Calu3 (cell line): ENCODE measurements around the gene SELPLG. TPM values are rescaled to one million over a fixed set of nuclear protein-coding genes. Genes with fewer than 3 reads are reported as not detected.

Source experiments
- BruUV-seq: library from RNA; stranded (reverse); fragments of 400-500 nt; replicated peaks from 2 replicates; lab custom pipeline; 2021; lab: Mats Ljungman, UMichigan
- CTCF ChIA-PET: fragments of 300-600 bp; sonication (Branson Sonifier 250); formaldehyde crosslinking; loops from one replicate; lab custom pipeline; 2022; ENCODE audit warnings: antibody characterized with exemption; lab: Charles Lee
- DNase-seq: peaks from one replicate; pipeline ENCODE4 v3.0.0; 2022
- H3K27ac Mint-ChIP-seq: one replicate; pipeline ENCODE4 v1.8.0; 2022; ENCODE audit warnings: mixed read lengths; ENCODE audit not compliant: unreplicated experiment
- H3K27me3 Mint-ChIP-seq: one replicate; pipeline ENCODE4 v1.8.0; 2022; ENCODE audit warnings: mixed read lengths; ENCODE audit not compliant: unreplicated experiment
- H3K36me3 Mint-ChIP-seq: one replicate; pipeline ENCODE4 v1.8.0; 2022; ENCODE audit warnings: mild to moderate bottlenecking, moderate library complexity, mixed read lengths; ENCODE audit not compliant: insufficient read depth, unreplicated experiment
- H3K4me1 Mint-ChIP-seq: one replicate; pipeline ENCODE4 v1.8.0; 2022; ENCODE audit warnings: mild to moderate bottlenecking, low read depth, mixed read lengths; ENCODE audit not compliant: unreplicated experiment
- H3K4me3 Mint-ChIP-seq: one replicate; pipeline ENCODE4 v1.8.0; 2022; ENCODE audit warnings: mild to moderate bottlenecking, low read depth, moderate library complexity, mixed read lengths; ENCODE audit not compliant: unreplicated experiment
- H3K9me3 Mint-ChIP-seq: one replicate; pipeline ENCODE4 v1.8.0; 2022; ENCODE audit warnings: low read depth, mixed read lengths; ENCODE audit not compliant: unreplicated experiment
- CTCF ChIP-seq: fragments of 200-600 bp; IDR thresholded peaks from one replicate; pipeline ENCODE4 v1.8.0; 2022; ENCODE audit warnings: antibody characterized with exemption; ENCODE audit not compliant: unreplicated experiment
- intact Hi-C: fragments of 100-400 bp; cut with micrococcal nuclease; formaldehyde crosslinking; loops from one replicate; pipeline ENCODE4 v1.10.0; 2022; ENCODE audit not compliant: unreplicated experiment
- total RNA-seq: library from RNA; stranded (reverse); gene quantifications from 2 replicates; pipeline ENCODE4 v1.2.3, GENCODE V29; 2022

SELPLG gene
- total RNA-seq, 1 experiment from 2014 or later = 0.76 TPM

DNA sequence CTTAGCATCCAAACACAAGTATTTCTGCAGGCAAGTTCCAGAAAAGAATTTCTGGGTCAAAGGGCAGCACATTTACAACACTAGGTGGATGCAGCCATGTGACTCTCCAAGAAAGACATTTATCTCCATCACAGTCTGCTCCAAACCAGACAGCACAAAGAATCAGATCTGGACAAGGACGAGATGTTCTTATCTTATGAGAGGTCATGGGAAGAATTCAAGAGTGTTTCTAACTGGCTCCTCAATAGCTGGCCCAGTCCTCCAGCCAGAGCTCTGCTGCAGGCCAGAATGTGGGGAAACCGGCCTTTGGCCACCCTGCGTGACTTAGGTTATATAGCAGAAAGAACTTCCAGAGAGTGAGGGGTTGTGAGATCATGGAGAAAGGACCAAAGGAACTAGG lies 53.2 kb downstream of the SELPLG start:
- no TSS peak for BruUV-seq
- CTCF ChIA-PET = interaction anchor here (1.6 kb wide), 1 partner anchor 16 kb away, joined by 3 read pairs; no protein-coding TSS in a partner anchor
- TF ChIP-seq CTCF = no peak
- H3K27me3 Mint-ChIP-seq = peaks cover 67% of the 10 kb centered on the region
- no peak overlapping the region for H3K4me3 Mint-ChIP-seq
- H3K27ac Mint-ChIP-seq = no peak overlapping the region
- intact Hi-C loops = no loop called here
- no peaks in the 10 kb centered on the region for H3K4me1 Mint-ChIP-seq
- peaks cover 2% of the 10 kb centered on the region for H3K9me3 Mint-ChIP-seq
- DNase-seq = no peak
- H3K36me3 Mint-ChIP-seq = no peaks in the 10 kb centered on the region

DNA sequence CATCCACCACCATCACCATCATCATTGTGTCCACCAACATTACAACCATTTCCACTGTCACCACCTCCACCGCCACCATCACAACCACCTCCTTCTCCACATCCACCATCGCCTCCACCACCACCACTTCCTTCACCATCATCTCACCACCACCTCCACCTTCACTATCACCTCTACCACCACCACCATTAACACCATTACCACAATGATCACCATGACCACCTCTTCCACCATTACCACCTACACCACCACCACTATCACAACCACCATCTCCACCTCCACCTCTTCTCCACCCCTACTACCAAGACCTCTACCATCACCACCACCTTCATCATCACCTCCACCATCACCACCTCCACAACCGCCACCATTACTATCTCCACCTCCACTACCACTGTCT lies 54.9 kb downstream of the SELPLG start:
- no peak for TF ChIP-seq CTCF
- Mint-ChIP-seq H3K4me1 (no peaks in the 10 kb centered on the region), H3K9me3 (peaks cover 2% of the 10 kb centered on the region), H3K27ac (no peak overlapping the region), H3K36me3 (no peaks in the 10 kb centered on the region), H3K27me3 (peaks cover 67% of the 10 kb centered on the region), H3K4me3 (no peak overlapping the region)
- no peak for DNase-seq
- intact Hi-C loops = no loop called here
- BruUV-seq = no TSS peak
- CTCF ChIA-PET = no interaction called here

DNA sequence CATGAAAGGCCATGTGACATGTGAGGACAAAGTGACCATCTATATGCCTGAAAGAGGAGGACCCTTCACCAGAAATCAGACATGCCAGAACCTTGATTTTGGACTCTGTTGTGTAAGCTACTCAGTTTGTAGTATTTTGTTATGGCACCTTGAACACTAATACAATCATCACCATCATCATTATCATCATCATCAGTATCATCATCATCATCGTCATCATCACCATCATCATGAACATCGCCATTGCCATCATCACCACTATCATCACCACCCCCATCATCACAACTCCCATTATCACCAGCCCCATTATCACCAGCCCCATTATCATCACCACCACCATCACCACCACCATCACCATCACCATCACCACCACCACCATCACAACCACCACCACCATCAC lies 55.4 kb downstream of the SELPLG start:
- Mint-ChIP-seq H3K27ac (no peak overlapping the region), H3K4me3 (no peak overlapping the region), H3K36me3 (no peaks in the 10 kb centered on the region), H3K9me3 (peaks cover 2% of the 10 kb centered on the region), H3K4me1 (no peaks in the 10 kb centered on the region), H3K27me3 (peaks cover 64% of the 10 kb centered on the region)
- no peak for TF ChIP-seq CTCF
- BruUV-seq = no TSS peak
- intact Hi-C loops = no loop called here
- no peak for DNase-seq
- CTCF ChIA-PET = interaction anchor here (0.7 kb wide), 1 partner anchor 281 kb away, joined by 4 read pairs; no protein-coding TSS in a partner anchor

DNA sequence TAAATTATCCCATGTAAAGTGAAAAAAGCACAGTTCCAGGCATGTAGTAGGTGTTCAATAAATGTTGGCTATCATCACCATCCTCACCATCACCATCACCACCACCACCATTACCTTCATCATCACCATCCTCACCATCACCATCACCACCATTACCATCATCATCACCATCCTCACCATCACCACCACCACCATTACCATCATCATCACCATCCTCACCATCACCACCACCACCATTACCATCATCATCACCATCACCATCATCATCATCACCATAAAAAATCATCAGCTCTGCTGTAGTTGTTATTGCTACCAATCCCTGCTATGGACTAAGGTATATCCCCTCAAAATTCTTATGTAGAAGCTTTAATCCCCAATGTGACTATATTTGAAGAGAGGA lies 56.2 kb downstream of the SELPLG start:
- DNase-seq = no peak
- no peaks in the 10 kb centered on the region for H3K36me3 Mint-ChIP-seq
- H3K9me3 Mint-ChIP-seq = peaks cover 2% of the 10 kb centered on the region
- no TSS peak for BruUV-seq
- TF ChIP-seq CTCF = no peak
- CTCF ChIA-PET = interaction anchor here (0.7 kb wide), 1 partner anchor 282 kb away, joined by 4 read pairs; no protein-coding TSS in a partner anchor
- H3K4me3 Mint-ChIP-seq = no peak overlapping the region
- intact Hi-C loops = no loop called here
- no peak overlapping the region for H3K27ac Mint-ChIP-seq
- peaks cover 56% of the 10 kb centered on the region for H3K27me3 Mint-ChIP-seq
- H3K4me1 Mint-ChIP-seq = no peaks in the 10 kb centered on the region
